CD4-positive, CD25-positive, alpha-beta regulatory T cell (primary cell): ENCODE data around the gene PRKAR2A. TPM values are rescaled to one million over a fixed set of nuclear protein-coding genes. Genes with fewer than 3 reads are reported as not detected.
A peak's percentile ranks its signal among the peaks of the same experiment; 100 is the strongest.
"Not testable (repeated sequence)": the region's sequence is repeated elsewhere in the genome, so short reads cannot be mapped to it uniquely, and the experiment has no call there.

Source experiments
- ATAC-seq, 2 donors: fragments of 150-1000 bp; cut with Tn5 transposase; one replicate each; pipeline ENCODE4 v1.10.0; 2021; ENCODE audit warnings: low read depth in 2 of 2, moderate number of reproducible peaks in 2 of 2, moderate library complexity in 1 of 2
- DNase-seq, 3 donors: peaks; one replicate each; pipeline versions ENCODE4 v3.0.0 to v3.0.0-alpha.2; 2012 to 2022; ENCODE audit warnings: mixed read lengths in 1 of 3
- H3K27ac ChIP-seq: one replicate; pipeline ENCODE4 v1.7.0; 2013; ENCODE audit warnings: mild to moderate bottlenecking, low read length; ENCODE audit not compliant: insufficient read depth, poor library complexity, severe bottlenecking
- H3K27me3 ChIP-seq: one replicate; pipeline ENCODE4 v1.7.0; 2013; ENCODE audit warnings: low read length; ENCODE audit not compliant: control insufficient read depth, insufficient read depth
- H3K36me3 ChIP-seq: one replicate; pipeline ENCODE4 v1.7.0; 2013; ENCODE audit warnings: mild to moderate bottlenecking, low read length, moderate library complexity; ENCODE audit not compliant: control insufficient read depth, insufficient read depth
- H3K4me1 ChIP-seq: 2 replicates; pipeline ENCODE4 v1.7.0; 2013; ENCODE audit warnings: mild to moderate bottlenecking, low read length; ENCODE audit not compliant: insufficient read depth, control insufficient read depth, poor library complexity, severe bottlenecking
- H3K4me3 ChIP-seq: one replicate; pipeline ENCODE4 v1.7.0; 2013; ENCODE audit warnings: low read depth, mild to moderate bottlenecking, low read length, moderate library complexity
- H3K9me3 ChIP-seq, 2 experiments: 1 replicate in 1 of 2; 2 replicates in 1 of 2; pipeline ENCODE4 v1.7.0; 2013; ENCODE audit warnings: low read length in 2 of 2, mild to moderate bottlenecking in 1 of 2, moderate library complexity in 1 of 2; ENCODE audit not compliant: control insufficient read depth in 2 of 2
- H3K27ac Mint-ChIP-seq, 3 donors: one replicate each; pipeline ENCODE4 v1.8.0; 2020 to 2022; ENCODE audit warnings: mild to moderate bottlenecking in 3 of 3, mixed read lengths in 3 of 3, moderate library complexity in 2 of 3
- H3K27me3 Mint-ChIP-seq: one replicate; pipeline ENCODE4 v1.8.0; 2022; ENCODE audit warnings: mild to moderate bottlenecking, mixed read lengths
- H3K36me3 Mint-ChIP-seq: one replicate; pipeline ENCODE4 v1.8.0; 2020; ENCODE audit warnings: mixed read lengths
- H3K4me1 Mint-ChIP-seq, 4 donors: one replicate each; pipeline ENCODE4 v1.8.0; 2020 to 2022; ENCODE audit warnings: mixed read lengths in 4 of 4, mild to moderate bottlenecking in 1 of 4
- H3K4me3 Mint-ChIP-seq, 4 donors: one replicate each; pipeline ENCODE4 v1.8.0; 2020 to 2022; ENCODE audit warnings: mild to moderate bottlenecking in 4 of 4, mixed read lengths in 4 of 4, moderate library complexity in 3 of 4
- H3K9me3 Mint-ChIP-seq, 7 donors: one replicate each; pipeline ENCODE4 v1.8.0; 2020 to 2022; ENCODE audit warnings: mixed read lengths in 7 of 7, mild to moderate bottlenecking in 3 of 7, moderate library complexity in 2 of 7
- polyA plus RNA-seq, 4 donors: library from polyadenylated mRNA; unstranded; fragments of 300-500 nt; fragmentation: Illumina TruSeq; gene quantifications; one replicate each; pipeline ENCODE4 v1.2.3, GENCODE V29; 2021
- total RNA-seq: library from RNA; stranded (reverse); gene quantifications from one replicate; pipeline ENCODE4 v1.2.3, GENCODE V29; 2022

The PRKAR2A gene
- total and polyA plus RNA-seq, 5 donors from 2014 or later = 13.4 to 29.3 (median 14.3) TPM

DNA sequence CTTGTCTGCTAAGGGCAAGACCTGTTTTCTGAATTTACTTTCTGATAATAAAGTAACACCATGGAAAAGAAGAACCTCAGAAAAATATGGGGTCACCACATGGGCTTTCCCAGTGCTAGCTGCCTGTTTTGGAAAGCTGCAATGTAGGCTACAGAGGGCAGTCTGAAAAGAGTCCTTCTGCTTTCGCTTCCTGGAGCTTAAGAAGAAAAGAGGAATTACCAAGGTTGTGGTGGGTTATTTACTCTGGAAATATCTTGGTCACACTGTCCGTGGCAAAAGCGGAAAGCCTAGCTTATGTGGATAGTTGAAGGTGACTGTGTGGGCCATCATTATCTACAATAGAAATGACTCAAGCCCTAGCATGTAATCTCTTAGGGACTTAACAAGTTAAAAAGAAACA, 98.9 kb downstream of the PRKAR2A start:
- H3K4me1 ChIP-seq = no peaks in the 10 kb centered on the region
- H3K27ac ChIP-seq = no peak overlapping the region
- H3K27me3 ChIP-seq = no peaks in the 10 kb centered on the region
- Mint-ChIP-seq H3K27me3 (no peaks in the 10 kb centered on the region), H3K27ac (no peak overlapping the region), H3K4me1 (no peaks in the 10 kb centered on the region), H3K4me3 (no peak overlapping the region), H3K9me3 (no peaks in the 10 kb centered on the region), H3K36me3 (peaks cover 33% of the 10 kb centered on the region)
- ATAC-seq = no peak
- peaks cover 38% of the 10 kb centered on the region for H3K36me3 ChIP-seq
- H3K4me3 ChIP-seq = no peak overlapping the region
- DNase-seq = no peak
- H3K9me3 ChIP-seq = no peaks in the 10 kb centered on the region

DNA sequence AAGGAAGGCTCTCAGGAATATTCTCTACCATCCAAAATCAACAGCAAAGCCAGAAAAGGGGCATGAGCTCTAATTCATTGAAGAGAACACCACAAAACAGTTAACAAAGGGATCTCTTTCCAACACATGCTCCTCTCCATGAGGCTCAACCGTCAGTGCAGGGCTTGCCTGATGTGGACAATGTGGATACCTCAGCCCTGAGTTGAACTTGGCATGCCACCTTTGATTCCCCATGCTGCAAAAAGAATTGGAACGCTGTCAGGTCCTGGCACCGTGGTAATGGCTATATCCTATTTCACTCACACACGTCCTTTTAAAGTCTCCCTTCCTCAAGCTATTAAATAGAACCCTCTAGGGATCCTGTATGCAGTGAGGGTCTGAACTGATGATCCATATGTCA, 100.0 kb downstream of the PRKAR2A start:
- Histone ChIP-seq H3K27ac (no peak overlapping the region), H3K36me3 (peaks cover 34% of the 10 kb centered on the region), H3K27me3 (no peaks in the 10 kb centered on the region), H3K4me3 (no peak overlapping the region), H3K4me1 (no peaks in the 10 kb centered on the region), H3K9me3 (no peaks in the 10 kb centered on the region)
- no peak overlapping the region for H3K4me3 Mint-ChIP-seq
- no peaks in the 10 kb centered on the region for H3K9me3 Mint-ChIP-seq
- ATAC-seq (no peak), DNase-seq (no peak)
- H3K4me1 Mint-ChIP-seq = no peaks in the 10 kb centered on the region
- no peaks in the 10 kb centered on the region for H3K27me3 Mint-ChIP-seq
- H3K27ac Mint-ChIP-seq = peak overlapping the region in 1 of 3 donors; percentile 66
- H3K36me3 Mint-ChIP-seq = peaks cover 32% of the 10 kb centered on the region

- DNase-seq (no peak), ATAC-seq (no peak)
- Mint-ChIP-seq H3K4me1 (no peaks in the 10 kb centered on the region), H3K36me3 (peaks cover 29% of the 10 kb centered on the region), H3K9me3 (no peaks in the 10 kb centered on the region), H3K4me3 (no peak overlapping the region), H3K27ac (no peak overlapping the region), H3K27me3 (no peaks in the 10 kb centered on the region)
- no peaks in the 10 kb centered on the region for H3K27me3 ChIP-seq
- peaks cover 29% of the 10 kb centered on the region for H3K36me3 ChIP-seq
- no peaks in the 10 kb centered on the region for H3K9me3 ChIP-seq
- no peak overlapping the region for H3K27ac ChIP-seq
- no peak overlapping the region for H3K4me3 ChIP-seq
- no peaks in the 10 kb centered on the region for H3K4me1 ChIP-seq
These were observed 100.6 kb downstream of the PRKAR2A start for GRCh38 chr3:48747015-48747615.

DNA sequence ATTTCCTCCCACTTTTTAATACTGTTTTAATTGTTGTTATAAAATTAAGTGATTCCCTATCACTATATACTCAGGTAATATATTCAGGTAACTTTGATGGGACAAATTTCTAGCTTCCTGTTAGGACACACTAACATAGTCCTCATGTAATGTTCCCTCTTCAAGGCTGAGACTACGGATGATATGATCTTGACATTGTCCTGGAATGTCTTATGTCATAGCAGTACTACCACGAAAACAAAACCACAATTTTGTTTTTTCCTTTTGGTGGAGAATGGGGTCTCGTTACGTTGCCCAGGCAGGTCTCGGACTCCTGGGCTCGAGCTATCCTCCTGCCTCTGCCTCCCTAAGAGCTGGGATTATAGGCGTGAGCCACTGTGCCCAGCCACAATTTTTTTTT, 103.9 kb downstream of the PRKAR2A start:
- no peaks in the 10 kb centered on the region for H3K9me3 ChIP-seq
- no peak overlapping the region for H3K4me3 Mint-ChIP-seq
- H3K27me3 ChIP-seq = no peaks in the 10 kb centered on the region
- H3K4me1 ChIP-seq = peaks cover 5% of the 10 kb centered on the region
- no peaks in the 10 kb centered on the region for H3K27me3 Mint-ChIP-seq
- no peak for ATAC-seq
- H3K4me1 Mint-ChIP-seq = peaks cover 0 to 2% (median under 1%) of the 10 kb centered on the region in 4 donors
- H3K9me3 Mint-ChIP-seq = no peaks in the 10 kb centered on the region
- peaks cover 10% of the 10 kb centered on the region for H3K36me3 ChIP-seq
- H3K27ac Mint-ChIP-seq = no peak overlapping the region
- DNase-seq = no peak
- H3K27ac ChIP-seq = no peak overlapping the region
- H3K36me3 Mint-ChIP-seq = peaks cover 22% of the 10 kb centered on the region
- H3K4me3 ChIP-seq = no peak overlapping the region

GRCh38 chr3:48741226-48741625, 106.4 kb downstream of the PRKAR2A start:
- H3K27me3 Mint-ChIP-seq, H3K27me3 ChIP-seq: not testable (repeated sequence)
- H3K27ac Mint-ChIP-seq = peak overlapping the region in 1 of 3 donors; percentile 20

GRCh38 chr3:48739955-48740823, 107.5 kb downstream of the PRKAR2A start:
- Mint-ChIP-seq H3K4me3 (no peak overlapping the region), H3K27ac (peak overlapping the region in 1 of 3 donors; percentile 15), H3K27me3 (no peaks in the 10 kb centered on the region), H3K9me3 (no peaks in the 10 kb centered on the region), H3K4me1 (peaks cover 0 to 5% (median 2%) of the 10 kb centered on the region in 4 donors), H3K36me3 (peaks cover 3% of the 10 kb centered on the region)
- no peaks in the 10 kb centered on the region for H3K27me3 ChIP-seq
- peak; percentile 74 to 79 for ATAC-seq
- DNase-seq = peak; percentile 10 to 64 (median 38)
- H3K9me3 ChIP-seq = no peaks in the 10 kb centered on the region
- no peak overlapping the region for H3K4me3 ChIP-seq
- H3K4me1 ChIP-seq = peaks cover 5% of the 10 kb centered on the region
- H3K36me3 ChIP-seq = no peaks in the 10 kb centered on the region
- no peak overlapping the region for H3K27ac ChIP-seq

More at GRCh38 chr3:48741226-48741625, 106.4 kb downstream of the PRKAR2A start:
- not testable (repeated sequence) for H3K36me3 ChIP-seq, H3K9me3 Mint-ChIP-seq, H3K9me3 ChIP-seq, H3K4me1 Mint-ChIP-seq, H3K4me1 ChIP-seq, ATAC-seq, H3K36me3 Mint-ChIP-seq, H3K27ac ChIP-seq, DNase-seq, H3K4me3 Mint-ChIP-seq, H3K4me3 ChIP-seq

- H3K4me3 ChIP-seq = no peak overlapping the region
- H3K9me3 ChIP-seq = no peaks in the 10 kb centered on the region
- DNase-seq (no peak), ATAC-seq (peak in 1 of 2 donors; percentile 18)
- Mint-ChIP-seq H3K27me3 (no peaks in the 10 kb centered on the region), H3K27ac (no peak overlapping the region), H3K4me1 (peaks cover 0 to 5% (median 2%) of the 10 kb centered on the region in 4 donors), H3K36me3 (peaks cover 3% of the 10 kb centered on the region), H3K4me3 (no peak overlapping the region), H3K9me3 (no peaks in the 10 kb centered on the region)
- no peak overlapping the region for H3K27ac ChIP-seq
- peaks cover 5% of the 10 kb centered on the region for H3K4me1 ChIP-seq
- H3K27me3 ChIP-seq = no peaks in the 10 kb centered on the region
- no peaks in the 10 kb centered on the region for H3K36me3 ChIP-seq
These were observed 108.1 kb downstream of the PRKAR2A start for GRCh38 chr3:48739617-48739954.
